ENCODE measurements around the gene RTF1. TPM values are rescaled to one million over a fixed set of nuclear protein-coding genes. Genes with fewer than 3 reads are reported as not detected.

Gene RTF1
- polyA plus RNA-seq, 1 of the 3 experiments (the other 2 are of a cell fraction), result 27.8 TPM

DNA sequence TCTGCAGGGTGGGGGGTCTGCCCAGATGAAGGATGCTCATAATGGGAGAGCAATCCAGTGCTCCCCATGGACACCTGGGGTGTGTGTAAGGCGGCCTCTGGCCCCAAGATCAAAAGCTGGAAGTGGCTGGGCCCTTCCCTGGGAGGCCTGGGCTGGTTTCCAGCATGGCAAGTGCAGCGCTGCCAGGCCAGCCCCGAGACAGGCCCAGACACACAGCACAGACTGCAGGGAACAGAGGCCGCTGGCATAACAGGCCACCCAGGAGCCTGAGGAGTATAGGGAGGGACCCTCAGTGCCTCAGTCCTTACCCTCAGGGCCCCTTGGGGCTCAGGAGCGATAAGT is 86.7 kb downstream of the RTF1 start:
- ChIA-PET CTCF (interaction anchor here (1.5 kb wide), 1 partner anchor 38 kb away, joined by 5 read pairs; no protein-coding TSS in a partner anchor), POLR2A (no interaction called here)
- Histone ChIP-seq H2AFZ (ENCODE audit: low read depth) (no peak overlapping the region), H3K4me3 (ENCODE audit: low read depth in 2 of 2, low read length in 1 of 2) (no peak overlapping the region), H3K79me2 (ENCODE audit: insufficient read depth) (no peaks in the 10 kb centered on the region), H4K20me1 (ENCODE audit: insufficient read depth) (no peaks in the 10 kb centered on the region), H3K27me3 (ENCODE audit: insufficient read depth) (no peaks in the 10 kb centered on the region; the same call in 1 of the 2 replicates), H3K9me3 (no peaks in the 10 kb centered on the region), H3K9ac (no peak overlapping the region), H3K27ac (ENCODE audit: low read depth in 2 of 2, low read length in 1 of 2) (no peak overlapping the region), H3K9me2 (no peaks in the 10 kb centered on the region), H3K36me3 (replicated peaks in 1 of 2; ENCODE audit: control insufficient read depth in 1 of 2, insufficient read depth in 2 of 2, low read length in 1 of 2) (no peaks in the 10 kb centered on the region), H3K4me2 (no peak overlapping the region), H3F3A (replicated peaks; ENCODE audit: insufficient read depth) (no peaks in the 10 kb centered on the region), H3K4me1 (ENCODE audit: control insufficient read depth in 1 of 2, insufficient read depth in 2 of 2, low read depth in 1 of 2, low read length in 1 of 2) (peaks cover 0 to 10% of the 10 kb centered on the region in 2 experiments; a peak in 1 of 4 replicates)
- TF ChIP-seq, protein P1, sequence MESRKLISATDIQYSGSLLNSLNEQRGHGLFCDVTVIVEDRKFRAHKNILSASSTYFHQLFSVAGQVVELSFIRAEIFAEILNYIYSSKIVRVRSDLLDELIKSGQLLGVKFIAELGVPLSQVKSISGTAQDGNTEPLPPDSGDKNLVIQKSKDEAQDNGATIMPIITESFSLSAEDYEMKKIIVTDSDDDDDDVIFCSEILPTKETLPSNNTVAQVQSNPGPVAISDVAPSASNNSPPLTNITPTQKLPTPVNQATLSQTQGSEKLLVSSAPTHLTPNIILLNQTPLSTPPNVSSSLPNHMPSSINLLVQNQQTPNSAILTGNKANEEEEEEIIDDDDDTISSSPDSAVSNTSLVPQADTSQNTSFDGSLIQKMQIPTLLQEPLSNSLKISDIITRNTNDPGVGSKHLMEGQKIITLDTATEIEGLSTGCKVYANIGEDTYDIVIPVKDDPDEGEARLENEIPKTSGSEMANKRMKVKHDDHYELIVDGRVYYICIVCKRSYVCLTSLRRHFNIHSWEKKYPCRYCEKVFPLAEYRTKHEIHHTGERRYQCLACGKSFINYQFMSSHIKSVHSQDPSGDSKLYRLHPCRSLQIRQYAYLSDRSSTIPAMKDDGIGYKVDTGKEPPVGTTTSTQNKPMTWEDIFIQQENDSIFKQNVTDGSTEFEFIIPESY (IDR thresholded peaks at IDR 0.05; ENCODE audit: borderline replicate concordance, low read depth), result no peak
- DNase-seq, result no peak
- 100% methylated on average over 3 of the region's 5 CpGs for WGBS (ENCODE audit: low lambda C conversion rate)

DNA sequence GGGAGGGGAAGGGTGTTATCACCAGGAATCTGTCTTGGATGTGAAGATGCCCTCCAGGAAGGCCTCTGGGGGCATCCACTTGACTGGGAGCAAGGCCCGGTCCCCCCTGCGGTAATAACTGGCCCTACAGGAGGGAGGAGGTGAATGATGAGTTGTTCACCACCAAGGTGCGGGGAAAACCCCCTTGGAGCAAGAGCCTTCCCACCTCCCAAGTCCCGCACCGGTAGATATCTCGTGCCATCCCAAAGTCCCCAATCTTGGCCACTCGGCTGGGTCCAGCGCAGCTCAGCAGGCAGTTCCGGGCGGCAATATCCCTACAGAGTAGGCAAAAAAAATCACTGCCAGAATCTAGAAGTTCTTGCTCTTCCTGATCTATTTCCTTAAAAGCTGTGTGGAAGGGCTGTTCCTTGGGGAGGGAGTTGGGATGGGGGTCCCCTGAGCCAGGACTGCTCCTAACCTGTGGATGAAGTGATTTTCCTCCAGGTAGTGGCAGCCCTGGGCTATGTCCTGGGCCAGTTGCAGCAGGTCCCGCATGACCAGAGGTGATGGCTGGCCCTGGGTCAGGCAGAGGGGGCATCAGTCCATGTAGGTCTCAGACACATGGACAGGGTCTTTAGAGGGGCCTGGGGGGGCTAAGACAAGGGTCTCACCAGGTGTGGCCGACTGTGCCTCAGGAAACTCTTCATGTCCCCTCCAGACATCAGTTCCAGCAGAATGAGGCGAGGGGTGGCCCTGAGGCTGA is 88.0 kb downstream of the RTF1 start:
- H3K27ac ChIP-seq (ENCODE audit: low read depth in 2 of 2, low read length in 1 of 2), result no peak overlapping the region
- no peaks in the 10 kb centered on the region; the same call in 1 of the 2 replicates for H3K27me3 ChIP-seq (ENCODE audit: insufficient read depth)
- H3K4me3 ChIP-seq (ENCODE audit: low read depth in 2 of 2, low read length in 1 of 2), result no peak overlapping the region
- H3K4me1 ChIP-seq (ENCODE audit: control insufficient read depth in 1 of 2, insufficient read depth in 2 of 2, low read depth in 1 of 2, low read length in 1 of 2), result peaks cover 0 to 10% of the 10 kb centered on the region in 2 experiments; a peak in 1 of 4 replicates
- no peaks in the 10 kb centered on the region for H3F3A ChIP-seq (replicated peaks; ENCODE audit: insufficient read depth)
- no peak overlapping the region for H2AFZ ChIP-seq (ENCODE audit: low read depth)
- POLR2A ChIA-PET, result no interaction called here
- no peak overlapping the region for H3K4me2 ChIP-seq
- DNase-seq, result no peak
- no peaks in the 10 kb centered on the region for H3K79me2 ChIP-seq (ENCODE audit: insufficient read depth)
- 88% methylated on average over 6 of the region's 13 CpGs for WGBS (ENCODE audit: low lambda C conversion rate)
- H3K9me3 ChIP-seq, result no peaks in the 10 kb centered on the region
- H3K9me2 ChIP-seq, result no peaks in the 10 kb centered on the region
- H4K20me1 ChIP-seq (ENCODE audit: insufficient read depth), result no peaks in the 10 kb centered on the region
- H3K36me3 ChIP-seq (replicated peaks in 1 of 2; ENCODE audit: control insufficient read depth in 1 of 2, insufficient read depth in 2 of 2, low read length in 1 of 2), result no peaks in the 10 kb centered on the region
- CTCF ChIA-PET, result interaction anchor here (1.1 to 1.5 kb wide), 2 partner anchors 39 kb away, joined by 4 to 5 read pairs; no protein-coding TSS in a partner anchor
- TF ChIP-seq SMC3 (IDR thresholded peaks at IDR 0.05; ENCODE audit: low read depth, low read length), result no peak
- no peak overlapping the region for H3K9ac ChIP-seq

DNA sequence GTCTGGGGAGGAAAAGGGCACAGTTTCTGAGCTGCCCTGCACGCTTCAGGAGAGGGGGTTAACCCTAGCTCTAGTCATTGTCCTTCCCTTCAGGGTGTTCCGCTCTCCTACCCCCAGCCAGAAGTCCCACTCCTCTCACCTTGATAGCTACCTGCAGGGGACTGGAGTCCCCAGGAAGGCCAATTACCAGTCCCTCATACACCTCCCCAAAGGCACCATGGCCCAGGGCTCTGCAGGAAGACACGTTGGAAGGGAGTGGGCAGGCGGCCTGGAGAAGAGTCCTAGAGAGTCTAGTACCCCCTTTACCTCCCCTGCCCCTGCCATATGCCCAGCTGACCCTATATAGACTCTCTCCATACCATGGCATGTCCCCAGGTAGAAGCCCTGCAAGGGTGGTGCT is 88.9 kb downstream of the RTF1 start:
- ChIA-PET POLR2A (no interaction called here), CTCF (interaction anchor here (1.1 kb wide), 1 partner anchor 40 kb away, joined by 4 read pairs; no protein-coding TSS in a partner anchor)
- H3K9me3 ChIP-seq, result no peaks in the 10 kb centered on the region
- no peaks in the 10 kb centered on the region for H3F3A ChIP-seq (replicated peaks; ENCODE audit: insufficient read depth)
- H3K4me3 ChIP-seq (ENCODE audit: low read depth in 2 of 2, low read length in 1 of 2), result no peak overlapping the region
- peaks cover 0 to 10% of the 10 kb centered on the region in 2 experiments; a peak in 1 of 4 replicates for H3K4me1 ChIP-seq (ENCODE audit: control insufficient read depth in 1 of 2, insufficient read depth in 2 of 2, low read depth in 1 of 2, low read length in 1 of 2)
- H2AFZ ChIP-seq (ENCODE audit: low read depth), result no peak overlapping the region
- WGBS (ENCODE audit: low lambda C conversion rate), result 84% methylated on average over 3 of the region's 4 CpGs
- no peak for TF ChIP-seq YY1 (IDR thresholded peaks at IDR 0.05; ENCODE audit: low read depth)
- no peak for TF ChIP-seq TEAD4 (IDR thresholded peaks at IDR 0.05; ENCODE audit: borderline replicate concordance, insufficient read depth)
- TF ChIP-seq, protein P2, sequence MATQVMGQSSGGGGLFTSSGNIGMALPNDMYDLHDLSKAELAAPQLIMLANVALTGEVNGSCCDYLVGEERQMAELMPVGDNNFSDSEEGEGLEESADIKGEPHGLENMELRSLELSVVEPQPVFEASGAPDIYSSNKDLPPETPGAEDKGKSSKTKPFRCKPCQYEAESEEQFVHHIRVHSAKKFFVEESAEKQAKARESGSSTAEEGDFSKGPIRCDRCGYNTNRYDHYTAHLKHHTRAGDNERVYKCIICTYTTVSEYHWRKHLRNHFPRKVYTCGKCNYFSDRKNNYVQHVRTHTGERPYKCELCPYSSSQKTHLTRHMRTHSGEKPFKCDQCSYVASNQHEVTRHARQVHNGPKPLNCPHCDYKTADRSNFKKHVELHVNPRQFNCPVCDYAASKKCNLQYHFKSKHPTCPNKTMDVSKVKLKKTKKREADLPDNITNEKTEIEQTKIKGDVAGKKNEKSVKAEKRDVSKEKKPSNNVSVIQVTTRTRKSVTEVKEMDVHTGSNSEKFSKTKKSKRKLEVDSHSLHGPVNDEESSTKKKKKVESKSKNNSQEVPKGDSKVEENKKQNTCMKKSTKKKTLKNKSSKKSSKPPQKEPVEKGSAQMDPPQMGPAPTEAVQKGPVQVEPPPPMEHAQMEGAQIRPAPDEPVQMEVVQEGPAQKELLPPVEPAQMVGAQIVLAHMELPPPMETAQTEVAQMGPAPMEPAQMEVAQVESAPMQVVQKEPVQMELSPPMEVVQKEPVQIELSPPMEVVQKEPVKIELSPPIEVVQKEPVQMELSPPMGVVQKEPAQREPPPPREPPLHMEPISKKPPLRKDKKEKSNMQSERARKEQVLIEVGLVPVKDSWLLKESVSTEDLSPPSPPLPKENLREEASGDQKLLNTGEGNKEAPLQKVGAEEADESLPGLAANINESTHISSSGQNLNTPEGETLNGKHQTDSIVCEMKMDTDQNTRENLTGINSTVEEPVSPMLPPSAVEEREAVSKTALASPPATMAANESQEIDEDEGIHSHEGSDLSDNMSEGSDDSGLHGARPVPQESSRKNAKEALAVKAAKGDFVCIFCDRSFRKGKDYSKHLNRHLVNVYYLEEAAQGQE (IDR thresholded peaks at IDR 0.05; ENCODE audit: low read depth, low read length), result no peak
- TF ChIP-seq, protein P3, sequence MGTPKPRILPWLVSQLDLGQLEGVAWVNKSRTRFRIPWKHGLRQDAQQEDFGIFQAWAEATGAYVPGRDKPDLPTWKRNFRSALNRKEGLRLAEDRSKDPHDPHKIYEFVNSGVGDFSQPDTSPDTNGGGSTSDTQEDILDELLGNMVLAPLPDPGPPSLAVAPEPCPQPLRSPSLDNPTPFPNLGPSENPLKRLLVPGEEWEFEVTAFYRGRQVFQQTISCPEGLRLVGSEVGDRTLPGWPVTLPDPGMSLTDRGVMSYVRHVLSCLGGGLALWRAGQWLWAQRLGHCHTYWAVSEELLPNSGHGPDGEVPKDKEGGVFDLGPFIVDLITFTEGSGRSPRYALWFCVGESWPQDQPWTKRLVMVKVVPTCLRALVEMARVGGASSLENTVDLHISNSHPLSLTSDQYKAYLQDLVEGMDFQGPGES (IDR thresholded peaks at IDR 0.05; ENCODE audit: low read depth, low read length), result no peak
- no peak for TF ChIP-seq TCF12 (IDR thresholded peaks at IDR 0.05)
- TF ChIP-seq, protein P4, sequence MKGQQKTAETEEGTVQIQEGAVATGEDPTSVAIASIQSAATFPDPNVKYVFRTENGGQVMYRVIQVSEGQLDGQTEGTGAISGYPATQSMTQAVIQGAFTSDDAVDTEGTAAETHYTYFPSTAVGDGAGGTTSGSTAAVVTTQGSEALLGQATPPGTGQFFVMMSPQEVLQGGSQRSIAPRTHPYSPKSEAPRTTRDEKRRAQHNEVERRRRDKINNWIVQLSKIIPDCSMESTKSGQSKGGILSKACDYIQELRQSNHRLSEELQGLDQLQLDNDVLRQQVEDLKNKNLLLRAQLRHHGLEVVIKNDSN (IDR thresholded peaks at IDR 0.05; ENCODE audit: borderline replicate concordance, low read depth), result no peak
- TF ChIP-seq GABPA (IDR thresholded peaks at IDR 0.05; ENCODE audit: low read depth), result no peak
- TF ChIP-seq NRF1 (IDR thresholded peaks at IDR 0.05; ENCODE audit: low read depth, low read length), result no peak
- no peaks in the 10 kb centered on the region for H3K36me3 ChIP-seq (replicated peaks in 1 of 2; ENCODE audit: control insufficient read depth in 1 of 2, insufficient read depth in 2 of 2, low read length in 1 of 2)
- DNase-seq, result no peak
- H4K20me1 ChIP-seq (ENCODE audit: insufficient read depth), result no peaks in the 10 kb centered on the region
- no peaks in the 10 kb centered on the region for H3K9me2 ChIP-seq
- no peak overlapping the region for H3K4me2 ChIP-seq
- H3K79me2 ChIP-seq (ENCODE audit: insufficient read depth), result no peaks in the 10 kb centered on the region
- no peak overlapping the region for H3K9ac ChIP-seq
- H3K27me3 ChIP-seq (ENCODE audit: insufficient read depth), result no peaks in the 10 kb centered on the region; the same call in 1 of the 2 replicates
- no peak overlapping the region for H3K27ac ChIP-seq (ENCODE audit: low read depth in 2 of 2, low read length in 1 of 2)
